ENCODE results near the gene CEACAM3. TPM values are rescaled to one million over a fixed set of nuclear protein-coding genes. Genes with fewer than 3 reads are reported as not detected.

CEACAM3 gene
- polyA plus RNA-seq, 1 donor, result 0.36 TPM

- Histone ChIP-seq H3K27ac (ENCODE audit: low read length) (no peak overlapping the region), H3K36me3 (ENCODE audit: control insufficient read depth, insufficient read depth, low read length) (no peaks in the 10 kb centered on the region)
- WGBS (ENCODE audit: insufficient coverage, low lambda C conversion rate), result 8% methylated on average over 2 of the region's 22 CpGs
Observed at GRCh38 chr19:41792513-41793413, 3.6 kb upstream of the CEACAM3 start.

GRCh38 chr19:41793414-41793727 is 3.0 kb upstream of the CEACAM3 start:
- DNase-seq, result no peak
- Histone ChIP-seq H3K9me3 (ENCODE audit: control insufficient read depth, low read depth, low read length) (no peaks in the 10 kb centered on the region), H3K4me3 (ENCODE audit: low read length) (no peak overlapping the region), H3K36me3 (ENCODE audit: control insufficient read depth, insufficient read depth, low read length) (no peaks in the 10 kb centered on the region), H3K27me3 (ENCODE audit: control insufficient read depth, insufficient read depth, low read length) (peaks cover 24% of the 10 kb centered on the region), H3K4me1 (ENCODE audit: control insufficient read depth, insufficient read depth, low read length) (no peaks in the 10 kb centered on the region), H3K27ac (ENCODE audit: low read length) (no peak overlapping the region)
- WGBS (ENCODE audit: insufficient coverage, low lambda C conversion rate), result no CpG with 5 or more reads among the region's 1 CpG

More at GRCh38 chr19:41792513-41793413, 3.6 kb upstream of the CEACAM3 start:
- DNase-seq, result peak; percentile 35
- Histone ChIP-seq H3K4me3 (ENCODE audit: low read length) (no peak overlapping the region), H3K4me1 (ENCODE audit: control insufficient read depth, insufficient read depth, low read length) (no peaks in the 10 kb centered on the region), H3K27me3 (ENCODE audit: control insufficient read depth, insufficient read depth, low read length) (peaks cover 24% of the 10 kb centered on the region), H3K9me3 (ENCODE audit: control insufficient read depth, low read depth, low read length) (no peaks in the 10 kb centered on the region)

- H3K4me1 ChIP-seq (ENCODE audit: control insufficient read depth, insufficient read depth, low read length), result no peaks in the 10 kb centered on the region
- H3K27ac ChIP-seq (ENCODE audit: low read length), result no peak overlapping the region
- no peak overlapping the region for H3K4me3 ChIP-seq (ENCODE audit: low read length)
- H3K36me3 ChIP-seq (ENCODE audit: control insufficient read depth, insufficient read depth, low read length), result no peaks in the 10 kb centered on the region
- no peaks in the 10 kb centered on the region for H3K9me3 ChIP-seq (ENCODE audit: control insufficient read depth, low read depth, low read length)
- peaks cover 24% of the 10 kb centered on the region for H3K27me3 ChIP-seq (ENCODE audit: control insufficient read depth, insufficient read depth, low read length)
- peak in 1 of 2 donors; percentile 18 for DNase-seq
- WGBS (ENCODE audit: insufficient coverage, low lambda C conversion rate), result no CpG with 5 or more reads among the region's 5 CpGs
Observed at GRCh38 chr19:41795031-41795461, 1.3 kb upstream of the CEACAM3 start.

- WGBS (ENCODE audit: insufficient coverage, low lambda C conversion rate), result no CpG with 5 or more reads among the region's 1 CpG
- Histone ChIP-seq H3K4me1 (ENCODE audit: control insufficient read depth, insufficient read depth, low read length) (no peaks in the 10 kb centered on the region), H3K9me3 (ENCODE audit: control insufficient read depth, low read depth, low read length) (no peaks in the 10 kb centered on the region), H3K27me3 (ENCODE audit: control insufficient read depth, insufficient read depth, low read length) (peaks cover 27% of the 10 kb centered on the region), H3K36me3 (ENCODE audit: control insufficient read depth, insufficient read depth, low read length) (no peaks in the 10 kb centered on the region), H3K4me3 (ENCODE audit: low read length) (no peak overlapping the region), H3K27ac (ENCODE audit: low read length) (no peak overlapping the region)
- DNase-seq, result no peak
Observed at GRCh38 chr19:41796901-41797300, 514 bp downstream of the CEACAM3 start.

GRCh38 chr19:41799444-41800000 is 3.1 kb downstream of the CEACAM3 start:
- Histone ChIP-seq H3K9me3 (ENCODE audit: control insufficient read depth, low read depth, low read length) (no peaks in the 10 kb centered on the region), H3K4me3 (ENCODE audit: low read length) (no peak overlapping the region), H3K27ac (ENCODE audit: low read length) (no peak overlapping the region), H3K4me1 (ENCODE audit: control insufficient read depth, insufficient read depth, low read length) (no peaks in the 10 kb centered on the region), H3K36me3 (ENCODE audit: control insufficient read depth, insufficient read depth, low read length) (no peaks in the 10 kb centered on the region), H3K27me3 (ENCODE audit: control insufficient read depth, insufficient read depth, low read length) (peaks cover 17% of the 10 kb centered on the region)
- no CpG with 5 or more reads among the region's 9 CpGs for WGBS (ENCODE audit: insufficient coverage, low lambda C conversion rate)
- no peak for DNase-seq

- no peak for DNase-seq
- Histone ChIP-seq H3K27me3 (ENCODE audit: control insufficient read depth, insufficient read depth, low read length) (peaks cover 13% of the 10 kb centered on the region), H3K9me3 (ENCODE audit: control insufficient read depth, low read depth, low read length) (no peaks in the 10 kb centered on the region), H3K4me1 (ENCODE audit: control insufficient read depth, insufficient read depth, low read length) (no peaks in the 10 kb centered on the region), H3K36me3 (ENCODE audit: control insufficient read depth, insufficient read depth, low read length) (no peaks in the 10 kb centered on the region), H3K27ac (ENCODE audit: low read length) (no peak overlapping the region), H3K4me3 (ENCODE audit: low read length) (no peak overlapping the region)
- WGBS (ENCODE audit: insufficient coverage, low lambda C conversion rate), result 80% methylated on average over 2 of the region's 4 CpGs
Observed at GRCh38 chr19:41801031-41801430, 4.6 kb downstream of the CEACAM3 start.

- Histone ChIP-seq H3K4me3 (ENCODE audit: low read length) (no peak overlapping the region), H3K27me3 (ENCODE audit: control insufficient read depth, insufficient read depth, low read length) (peaks cover 6% of the 10 kb centered on the region), H3K9me3 (ENCODE audit: control insufficient read depth, low read depth, low read length) (no peaks in the 10 kb centered on the region), H3K4me1 (ENCODE audit: control insufficient read depth, insufficient read depth, low read length) (no peaks in the 10 kb centered on the region), H3K36me3 (ENCODE audit: control insufficient read depth, insufficient read depth, low read length) (no peaks in the 10 kb centered on the region), H3K27ac (ENCODE audit: low read length) (no peak overlapping the region)
- WGBS (ENCODE audit: insufficient coverage, low lambda C conversion rate), result 60% methylated on average over 1 of the region's 2 CpGs
- DNase-seq, result no peak
Observed at GRCh38 chr19:41801792-41802211, 5.4 kb downstream of the CEACAM3 start.

GRCh38 chr19:41802770-41803169 is 6.4 kb downstream of the CEACAM3 start:
- Histone ChIP-seq H3K4me1 (ENCODE audit: control insufficient read depth, insufficient read depth, low read length) (no peaks in the 10 kb centered on the region), H3K4me3 (ENCODE audit: low read length) (no peak overlapping the region), H3K9me3 (ENCODE audit: control insufficient read depth, low read depth, low read length) (no peaks in the 10 kb centered on the region), H3K27ac (ENCODE audit: low read length) (no peak overlapping the region), H3K36me3 (ENCODE audit: control insufficient read depth, insufficient read depth, low read length) (no peaks in the 10 kb centered on the region), H3K27me3 (ENCODE audit: control insufficient read depth, insufficient read depth, low read length) (peaks cover 6% of the 10 kb centered on the region)
- WGBS (ENCODE audit: insufficient coverage, low lambda C conversion rate), result 63% methylated on average over 1 of the region's 2 CpGs
- no peak for DNase-seq

- Histone ChIP-seq H3K4me3 (ENCODE audit: low read length) (no peak overlapping the region), H3K9me3 (ENCODE audit: control insufficient read depth, low read depth, low read length) (no peaks in the 10 kb centered on the region), H3K4me1 (ENCODE audit: control insufficient read depth, insufficient read depth, low read length) (no peaks in the 10 kb centered on the region), H3K36me3 (ENCODE audit: control insufficient read depth, insufficient read depth, low read length) (no peaks in the 10 kb centered on the region), H3K27ac (ENCODE audit: low read length) (no peak overlapping the region), H3K27me3 (ENCODE audit: control insufficient read depth, insufficient read depth, low read length) (peaks cover 6% of the 10 kb centered on the region)
- DNase-seq, result no peak
- no CpG with 5 or more reads among the region's 3 CpGs for WGBS (ENCODE audit: insufficient coverage, low lambda C conversion rate)
Observed at GRCh38 chr19:41804336-41804735, 7.9 kb downstream of the CEACAM3 start.

- H3K36me3 ChIP-seq (ENCODE audit: control insufficient read depth, insufficient read depth, low read length), result no peaks in the 10 kb centered on the region
- no peak overlapping the region for H3K4me3 ChIP-seq (ENCODE audit: low read length)
- no peaks in the 10 kb centered on the region for H3K27me3 ChIP-seq (ENCODE audit: control insufficient read depth, insufficient read depth, low read length)
- no CpG with 5 or more reads among the region's 3 CpGs for WGBS (ENCODE audit: insufficient coverage, low lambda C conversion rate)
- DNase-seq, result no peak
- no peaks in the 10 kb centered on the region for H3K4me1 ChIP-seq (ENCODE audit: control insufficient read depth, insufficient read depth, low read length)
- no peaks in the 10 kb centered on the region for H3K9me3 ChIP-seq (ENCODE audit: control insufficient read depth, low read depth, low read length)
- no peak overlapping the region for H3K27ac ChIP-seq (ENCODE audit: low read length)
Observed at GRCh38 chr19:41807176-41807575, 10.8 kb downstream of the CEACAM3 start.
